ENCODE results near the gene IL2RA. TPM values are rescaled to one million over a fixed set of nuclear protein-coding genes. Genes with fewer than 3 reads are reported as not detected.

IL2RA gene
- total RNA-seq, 1 experiment from 2014 or later = not detected

DNA sequence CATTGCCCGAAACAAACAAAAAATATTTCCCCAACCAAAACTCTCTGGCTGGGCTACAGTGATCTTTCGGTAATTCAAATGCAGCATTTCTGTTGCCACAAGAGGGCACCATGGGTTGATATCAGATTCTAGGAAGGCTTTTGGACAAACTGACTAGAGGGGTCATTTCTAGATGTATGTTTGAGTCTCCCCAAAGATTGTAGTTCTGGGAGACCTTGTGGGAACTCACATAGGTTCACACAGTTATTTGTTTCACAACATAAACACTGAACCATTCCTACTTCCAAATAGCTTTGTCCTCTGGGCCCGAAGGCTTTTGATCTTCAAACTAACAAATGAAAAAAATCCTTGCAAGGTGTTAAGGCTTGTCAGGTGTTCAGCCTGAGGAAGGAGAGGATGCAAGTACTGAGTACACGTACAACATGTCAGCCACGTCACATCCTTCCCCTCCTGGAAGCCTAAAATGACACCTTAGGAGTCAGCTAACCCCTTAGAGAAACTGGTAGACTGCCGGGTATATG, 47.9 kb downstream of the IL2RA start:
- no peaks in the 10 kb centered on the region for H3K27me3 ChIP-seq (ENCODE audit: low read length)
- H3K79me2 ChIP-seq (ENCODE audit: low read length) = no peaks in the 10 kb centered on the region
- H2AFZ ChIP-seq (ENCODE audit: low read length) = peak overlapping the region; percentile 61
- H3K4me3 ChIP-seq (ENCODE audit: low read length) = peak overlapping the region; percentile 40
- H3F3A ChIP-seq (ENCODE audit: low read length, unreplicated experiment) = no peaks in the 10 kb centered on the region
- peak; percentile 81 for ATAC-seq
- ChIA-PET CTCF (interaction anchor here (0.6 to 1.0 kb wide), 2 partner anchors 124 to 388 kb away, joined by 3 to 5 read pairs; partner anchors contain the start of genes ANKRD16 and FBH1), POLR2A (ENCODE audit: unreplicated experiment) (no interaction called here)
- H3K9ac ChIP-seq (ENCODE audit: low read length) = no peak overlapping the region
- no TSS peak for BruUV-seq (replicated peaks)
- no peak for TF ChIP-seq EZH2 (IDR thresholded peaks at IDR 0.05; ENCODE audit: low read length, unreplicated experiment)
- TF ChIP-seq, protein P1, sequence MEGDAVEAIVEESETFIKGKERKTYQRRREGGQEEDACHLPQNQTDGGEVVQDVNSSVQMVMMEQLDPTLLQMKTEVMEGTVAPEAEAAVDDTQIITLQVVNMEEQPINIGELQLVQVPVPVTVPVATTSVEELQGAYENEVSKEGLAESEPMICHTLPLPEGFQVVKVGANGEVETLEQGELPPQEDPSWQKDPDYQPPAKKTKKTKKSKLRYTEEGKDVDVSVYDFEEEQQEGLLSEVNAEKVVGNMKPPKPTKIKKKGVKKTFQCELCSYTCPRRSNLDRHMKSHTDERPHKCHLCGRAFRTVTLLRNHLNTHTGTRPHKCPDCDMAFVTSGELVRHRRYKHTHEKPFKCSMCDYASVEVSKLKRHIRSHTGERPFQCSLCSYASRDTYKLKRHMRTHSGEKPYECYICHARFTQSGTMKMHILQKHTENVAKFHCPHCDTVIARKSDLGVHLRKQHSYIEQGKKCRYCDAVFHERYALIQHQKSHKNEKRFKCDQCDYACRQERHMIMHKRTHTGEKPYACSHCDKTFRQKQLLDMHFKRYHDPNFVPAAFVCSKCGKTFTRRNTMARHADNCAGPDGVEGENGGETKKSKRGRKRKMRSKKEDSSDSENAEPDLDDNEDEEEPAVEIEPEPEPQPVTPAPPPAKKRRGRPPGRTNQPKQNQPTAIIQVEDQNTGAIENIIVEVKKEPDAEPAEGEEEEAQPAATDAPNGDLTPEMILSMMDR (conservative IDR thresholded peaks at IDR 0.05; ENCODE audit: low read depth, low read length) = peak; percentile 67
- H3K4me2 ChIP-seq (ENCODE audit: low read length) = peak overlapping the region; percentile 77
- peak; percentile 59 for DNase-seq
- intact Hi-C loops (cut with micrococcal nuclease) = loop anchor here (2.0 to 10.0 kb wide), 3 partner anchors 38 to 70 kb away; partner anchors contain the start of gene RBM17
- no peak overlapping the region for H3K27ac ChIP-seq (ENCODE audit: low read length)
- H4K20me1 ChIP-seq (ENCODE audit: low read length) = no peaks in the 10 kb centered on the region
- H3K4me1 ChIP-seq (ENCODE audit: insufficient read depth, low read length) = no peaks in the 10 kb centered on the region
- H3K9me3 ChIP-seq (ENCODE audit: low read length) = no peaks in the 10 kb centered on the region
- no peaks in the 10 kb centered on the region for H3K9me2 ChIP-seq (replicated peaks; ENCODE audit: low read length)
- H3K36me3 ChIP-seq (ENCODE audit: low read depth, low read length) = no peaks in the 10 kb centered on the region

GRCh38 chr10:6013413-6014192, 48.6 kb downstream of the IL2RA start:
- no peaks in the 10 kb centered on the region for H3K36me3 ChIP-seq (ENCODE audit: low read depth, low read length)
- TF ChIP-seq EZH2phosphoT487 (IDR thresholded peaks at IDR 0.05; ENCODE audit: borderline replicate concordance, low read length) (no peak), EZH2 (IDR thresholded peaks at IDR 0.05; ENCODE audit: low read length, unreplicated experiment) (no peak)
- TF ChIP-seq, protein P1 (conservative IDR thresholded peaks at IDR 0.05; ENCODE audit: low read depth, low read length) = no peak
- BruUV-seq (replicated peaks) = no TSS peak
- ATAC-seq = peak; percentile 37
- H3K79me2 ChIP-seq (ENCODE audit: low read length) = no peaks in the 10 kb centered on the region
- no peaks in the 10 kb centered on the region for H3F3A ChIP-seq (ENCODE audit: low read length, unreplicated experiment)
- no peaks in the 10 kb centered on the region for H3K9me2 ChIP-seq (replicated peaks; ENCODE audit: low read length)
- no peak overlapping the region for H3K9ac ChIP-seq (ENCODE audit: low read length)
- POLR2A ChIA-PET (ENCODE audit: unreplicated experiment) = no interaction called here
- no peaks in the 10 kb centered on the region for H3K4me1 ChIP-seq (ENCODE audit: insufficient read depth, low read length)
- H3K27me3 ChIP-seq (ENCODE audit: low read length) = no peaks in the 10 kb centered on the region
- no peaks in the 10 kb centered on the region for H3K9me3 ChIP-seq (ENCODE audit: low read length)
- CTCF ChIA-PET = interaction anchor here (0.6 to 1.3 kb wide), 4 partner anchors 55 to 388 kb away, joined by 3 to 5 read pairs (median 4); partner anchors contain the start of genes ANKRD16 and FBH1
- intact Hi-C loops (cut with micrococcal nuclease) = loop anchor here (2.0 to 10.0 kb wide), 3 partner anchors 39 to 71 kb away; partner anchors contain the start of gene RBM17
- DNase-seq = no peak
- H3K4me2 ChIP-seq (ENCODE audit: low read length) = peak overlapping the region; percentile 77
- H4K20me1 ChIP-seq (ENCODE audit: low read length) = no peaks in the 10 kb centered on the region
- H2AFZ ChIP-seq (ENCODE audit: low read length) = peak overlapping the region; percentile 61
- no peak overlapping the region for H3K27ac ChIP-seq (ENCODE audit: low read length)
- H3K4me3 ChIP-seq (ENCODE audit: low read length) = peak overlapping the region; percentile 40

Data from PC-3 (cell line).